HEK293 (cell line): ENCODE measurements around the gene LRRC72.

Experiments
- CTCF ChIA-PET: fragments of 350-600 bp; formaldehyde crosslinking; extraction: SDS; loops from one replicate; lab custom pipeline; 2021; ENCODE audit warnings: antibody characterized with exemption; lab: Yijun Ruan, JAX
- POLR2A ChIA-PET: fragments of 300-600 bp; formaldehyde crosslinking; extraction: SDS; loops from one replicate; lab custom pipeline; 2020; ENCODE audit warnings: antibody characterized with exemption, inconsistent platforms; lab: Yijun Ruan, JAX
- H3K27ac ChIP-seq: fragments of 200-500 bp; sonication (Bioruptor generic); 2 replicates; pipeline ENCODE4 v1.5.1; 2014; ENCODE audit warnings: low read depth, low read length, control low read depth, inconsistent platforms; ENCODE audit errors: extremely low read depth
- H3K36me3 ChIP-seq, 2 experiments: fragments of 200-500 bp in 1 of 2; sonication (Bioruptor generic) in 1 of 2; 1 replicate in 1 of 2; 2 replicates in 1 of 2; pipeline ENCODE4 v1.5.1; 2014 to 2017; ENCODE audit warnings: inconsistent platforms in 2 of 2, low read length in 2 of 2; ENCODE audit not compliant: control insufficient read depth in 2 of 2, insufficient read depth in 1 of 2
- H3K4me1 ChIP-seq: fragments of 200-500 bp; sonication (Bioruptor generic); 2 replicates; pipeline ENCODE4 v1.5.1; 2014; ENCODE audit warnings: mild to moderate bottlenecking, low read length, inconsistent platforms; ENCODE audit not compliant: control insufficient read depth, insufficient read depth
- H3K4me3 ChIP-seq: 2 replicates; pipeline ENCODE4 v1.5.1; 2011; ENCODE audit warnings: low read depth, mild to moderate bottlenecking, control low read depth, low read length, moderate library complexity
- H3K9me3 ChIP-seq: fragments of 200-500 bp; sonication (Bioruptor generic); 2 replicates; pipeline ENCODE4 v1.5.1; 2014; ENCODE audit warnings: low read depth, low read length, inconsistent platforms; ENCODE audit not compliant: control insufficient read depth, insufficient read depth
- ATF2 ChIP-seq: fragments of 450-650 bp; formaldehyde crosslinking; IDR thresholded peaks from 2 replicates; pipeline ENCODE4 v1.5.1; 2016; ENCODE audit warnings: missing biosample characterization, missing genetic modification characterization, low read depth
- BCL6B ChIP-seq: fragments of 450-650 bp; formaldehyde crosslinking; IDR thresholded peaks from 2 replicates; pipeline ENCODE4 v1.5.1; 2017; ENCODE audit warnings: missing biosample characterization, missing genetic modification characterization
- GLIS1 ChIP-seq: fragments of 450-650 bp; formaldehyde crosslinking; IDR thresholded peaks from 2 replicates; pipeline ENCODE4 v1.5.1; 2016; ENCODE audit warnings: missing biosample characterization, missing genetic modification characterization
- HOXC10 ChIP-seq: sonication (generic); formaldehyde crosslinking; IDR thresholded peaks from 2 replicates; pipeline ENCODE4 v1.8.1; 2023; ENCODE audit warnings: mild to moderate bottlenecking, missing genetic modification reagents
- KLF8 ChIP-seq: fragments of 450-650 bp; formaldehyde crosslinking; IDR thresholded peaks from 2 replicates; pipeline ENCODE4 v1.5.1; 2016; ENCODE audit warnings: missing biosample characterization, missing genetic modification characterization
- MEIS1 ChIP-seq: sonication (generic); formaldehyde crosslinking; IDR thresholded peaks from 2 replicates; pipeline ENCODE4 v1.8.1; 2022; ENCODE audit warnings: missing genetic modification reagents, mild to moderate bottlenecking, borderline replicate concordance
- TCF7L2 ChIP-seq: IDR thresholded peaks from 2 replicates; pipeline ENCODE4 v1.6.1; 2011; ENCODE audit warnings: low read depth, mild to moderate bottlenecking, inconsistent platforms, low read length, moderate library complexity, borderline replicate concordance
- ZNF174 ChIP-seq: fragments of 450-650 bp; formaldehyde crosslinking; IDR thresholded peaks from 2 replicates; pipeline ENCODE4 v1.5.0; 2017; ENCODE audit warnings: missing biosample characterization, mild to moderate bottlenecking, missing genetic modification characterization
- ZNF2 ChIP-seq: fragments of 450-650 bp; formaldehyde crosslinking; IDR thresholded peaks from 2 replicates; pipeline ENCODE4 v1.5.1; 2016; ENCODE audit warnings: missing biosample characterization, missing genetic modification characterization
- ZNF266 ChIP-seq: fragments of 450-650 bp; formaldehyde crosslinking; IDR thresholded peaks from 2 replicates; pipeline ENCODE4 v1.5.1; 2016; ENCODE audit warnings: missing biosample characterization, missing genetic modification characterization, low read depth
- ZNF654 ChIP-seq: fragments of 450-650 bp; formaldehyde crosslinking; IDR thresholded peaks from 2 replicates; pipeline ENCODE4 v1.5.1; 2016; ENCODE audit warnings: low read depth, missing biosample characterization, missing genetic modification characterization
- ZNF664 ChIP-seq: fragments of 450-650 bp; formaldehyde crosslinking; IDR thresholded peaks from 2 replicates; pipeline ENCODE4 v1.5.1; 2016; ENCODE audit warnings: missing biosample characterization, missing genetic modification characterization
- ZNF692 ChIP-seq: fragments of 450-650 bp; formaldehyde crosslinking; IDR thresholded peaks from 2 replicates; pipeline ENCODE4 v1.5.1; 2016; ENCODE audit warnings: missing biosample characterization, missing genetic modification characterization
- TF ChIP-seq, protein P1 (sequence below): fragments of 450-650 bp; formaldehyde crosslinking; optimal IDR thresholded peaks from 2 replicates; pipeline ENCODE3; 2016; ENCODE audit warnings: missing biosample characterization, mild to moderate bottlenecking, missing genetic modification characterization
- TF ChIP-seq, protein P2 (sequence below): fragments of 450-650 bp; formaldehyde crosslinking; IDR thresholded peaks from 2 replicates; pipeline ENCODE4 v1.5.1; 2017; ENCODE audit warnings: missing biosample characterization, missing genetic modification characterization
- TF ChIP-seq, protein P3 (sequence below): fragments of 450-650 bp; formaldehyde crosslinking; IDR thresholded peaks from 2 replicates; pipeline ENCODE4 v1.5.1; 2016; ENCODE audit warnings: missing biosample characterization, missing genetic modification characterization

The LRRC72 gene

GRCh38 chr7:16611711-16612110 is 85.1 kb downstream of the LRRC72 start:
- Histone ChIP-seq H3K27ac (no peak overlapping the region), H3K4me1 (no peaks in the 10 kb centered on the region)
- CTCF ChIA-PET: interaction anchor here (0.6 kb wide), 1 partner anchor 40 kb away, joined by 3 read pairs; no protein-coding TSS in a partner anchor
- TF ChIP-seq ZNF2 (tag by site-specific recombination) (no peak), ZNF266 (tag by site-specific recombination) (no peak), BCL6B (tag by site-specific recombination) (no peak), ZNF174 (tag by site-specific recombination) (no peak), KLF8 (tag by site-specific recombination) (no peak), ZNF692 (tag by site-specific recombination) (no peak)
- TF ChIP-seq, protein P1, sequence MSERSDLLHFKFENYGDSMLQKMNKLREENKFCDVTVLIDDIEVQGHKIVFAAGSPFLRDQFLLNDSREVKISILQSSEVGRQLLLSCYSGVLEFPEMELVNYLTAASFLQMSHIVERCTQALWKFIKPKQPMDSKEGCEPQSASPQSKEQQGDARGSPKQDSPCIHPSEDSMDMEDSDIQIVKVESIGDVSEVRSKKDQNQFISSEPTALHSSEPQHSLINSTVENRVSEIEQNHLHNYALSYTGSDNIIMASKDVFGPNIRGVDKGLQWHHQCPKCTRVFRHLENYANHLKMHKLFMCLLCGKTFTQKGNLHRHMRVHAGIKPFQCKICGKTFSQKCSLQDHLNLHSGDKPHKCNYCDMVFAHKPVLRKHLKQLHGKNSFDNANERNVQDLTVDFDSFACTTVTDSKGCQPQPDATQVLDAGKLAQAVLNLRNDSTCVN: no peak
- TF ChIP-seq, protein P2, sequence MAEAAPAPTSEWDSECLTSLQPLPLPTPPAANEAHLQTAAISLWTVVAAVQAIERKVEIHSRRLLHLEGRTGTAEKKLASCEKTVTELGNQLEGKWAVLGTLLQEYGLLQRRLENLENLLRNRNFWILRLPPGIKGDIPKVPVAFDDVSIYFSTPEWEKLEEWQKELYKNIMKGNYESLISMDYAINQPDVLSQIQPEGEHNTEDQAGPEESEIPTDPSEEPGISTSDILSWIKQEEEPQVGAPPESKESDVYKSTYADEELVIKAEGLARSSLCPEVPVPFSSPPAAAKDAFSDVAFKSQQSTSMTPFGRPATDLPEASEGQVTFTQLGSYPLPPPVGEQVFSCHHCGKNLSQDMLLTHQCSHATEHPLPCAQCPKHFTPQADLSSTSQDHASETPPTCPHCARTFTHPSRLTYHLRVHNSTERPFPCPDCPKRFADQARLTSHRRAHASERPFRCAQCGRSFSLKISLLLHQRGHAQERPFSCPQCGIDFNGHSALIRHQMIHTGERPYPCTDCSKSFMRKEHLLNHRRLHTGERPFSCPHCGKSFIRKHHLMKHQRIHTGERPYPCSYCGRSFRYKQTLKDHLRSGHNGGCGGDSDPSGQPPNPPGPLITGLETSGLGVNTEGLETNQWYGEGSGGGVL (tag by site-specific recombination): no peak
- TF ChIP-seq, protein P3, sequence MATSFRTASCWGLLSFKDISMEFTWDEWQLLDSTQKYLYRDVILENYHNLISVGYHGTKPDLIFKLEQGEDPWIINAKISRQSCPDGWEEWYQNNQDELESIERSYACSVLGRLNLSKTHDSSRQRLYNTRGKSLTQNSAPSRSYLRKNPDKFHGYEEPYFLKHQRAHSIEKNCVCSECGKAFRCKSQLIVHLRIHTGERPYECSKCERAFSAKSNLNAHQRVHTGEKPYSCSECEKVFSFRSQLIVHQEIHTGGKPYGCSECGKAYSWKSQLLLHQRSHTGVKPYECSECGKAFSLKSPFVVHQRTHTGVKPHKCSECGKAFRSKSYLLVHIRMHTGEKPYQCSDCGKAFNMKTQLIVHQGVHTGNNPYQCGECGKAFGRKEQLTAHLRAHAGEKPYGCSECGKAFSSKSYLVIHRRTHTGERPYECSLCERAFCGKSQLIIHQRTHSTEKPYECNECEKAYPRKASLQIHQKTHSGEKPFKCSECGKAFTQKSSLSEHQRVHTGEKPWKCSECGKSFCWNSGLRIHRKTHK (tag by site-specific recombination): no peak
- TF ChIP-seq, all 188 proteins: peak for 0
- Histone ChIP-seq H3K4me3 (no peak overlapping the region), H3K9me3 (no peaks in the 10 kb centered on the region), H3K36me3 (peaks cover 23 to 27% of the 10 kb centered on the region in 2 experiments)
- POLR2A ChIA-PET: no interaction called here

GRCh38 chr7:16615228-16615627 is 88.6 kb downstream of the LRRC72 start:
- ChIA-PET POLR2A (no interaction called here), CTCF (no interaction called here)
- Histone ChIP-seq H3K9me3 (no peaks in the 10 kb centered on the region), H3K4me3 (no peak overlapping the region), H3K4me1 (no peaks in the 10 kb centered on the region), H3K27ac (no peak overlapping the region), H3K36me3 (peaks cover 27% of the 10 kb centered on the region in 2 experiments)
- TF ChIP-seq ZNF664 (tag by site-specific recombination) (no peak), ATF2 (tag by site-specific recombination) (no peak)

GRCh38 chr7:16616122-16616521 is 89.5 kb downstream of the LRRC72 start:
- Histone ChIP-seq H3K36me3 (peaks cover 27 to 30% of the 10 kb centered on the region in 2 experiments), H3K9me3 (no peaks in the 10 kb centered on the region), H3K4me3 (no peak overlapping the region), H3K4me1 (no peaks in the 10 kb centered on the region), H3K27ac (no peak overlapping the region)
- ChIA-PET CTCF (no interaction called here), POLR2A (no interaction called here)
- TF ChIP-seq HOXC10 (CRISPR knock-in tag) (no peak), GLIS1 (tag by site-specific recombination) (no peak), TCF7L2 (no peak), ZNF654 (no peak), ATF2 (tag by site-specific recombination) (no peak), ZNF664 (tag by site-specific recombination) (no peak), MEIS1 (CRISPR knock-in tag) (no peak)
